ENCODE measurements around the gene ZDHHC18. TPM values are rescaled to one million over a fixed set of nuclear protein-coding genes. Genes with fewer than 3 reads are reported as not detected.

ZDHHC18 gene
- 4.6 and 6.3 TPM in 2 replicates for total RNA-seq
- polyA plus RNA-seq, result 16.9 and 22.3 TPM in 2 replicates
- polyA plus RNA-seq (2012), result 14.3 and 18.7 TPM in 2 replicates
- polyA minus RNA-seq (ENCODE audit: low replicate concordance), result 56.9 and 116 TPM in 2 replicates

- Histone ChIP-seq H2AFZ (ENCODE audit: low read length) (peak within 1 kb of the TSS; percentile 55), H4K20me1 (ENCODE audit: control insufficient read depth, extremely low read depth, insufficient read depth, low read length) (no peaks in the 10 kb centered on the region), H3K27ac (ENCODE audit: insufficient read depth, low read length) (no peak within 1 kb of the TSS), H3K4me1 (ENCODE audit: control insufficient read depth, extremely low read depth, insufficient read depth, low read length) (peaks cover 11% of the 10 kb centered on the region), H3K27me3 (ENCODE audit: control insufficient read depth, insufficient read depth, low read length) (no peaks in the 10 kb centered on the region), H3K36me3 (ENCODE audit: control insufficient read depth, insufficient read depth, low read length) (peaks cover 5% of the 10 kb centered on the region), H3K9me3 (ENCODE audit: control insufficient read depth, insufficient read depth, low read depth, low read length) (no peaks in the 10 kb centered on the region), H3K9ac (ENCODE audit: insufficient read depth, low read length) (peak within 1 kb of the TSS; percentile 39), H3K79me2 (ENCODE audit: control insufficient read depth, insufficient read depth, low read length) (peaks cover 33% of the 10 kb centered on the region), H3K4me2 (ENCODE audit: extremely low read depth, insufficient read depth, low read length) (peak within 1 kb of the TSS; percentile 96), H3K4me3 (replicated peaks in 1 of 4; ENCODE audit: control extremely low read depth in 1 of 4, insufficient read depth in 1 of 4, low read depth in 3 of 4, low read length in 4 of 4) (peak within 1 kb of the TSS; percentile 30 to 69 (median 56))
- TF ChIP-seq EZH2 (IDR thresholded peaks at IDR 0.05; ENCODE audit: low read length, missing control alignments) (no peak), CTCF (conservative IDR thresholded peaks at IDR 0.05 in 1 of 2, IDR thresholded peaks at IDR 0.05 in 1 of 2; ENCODE audit: low read depth in 1 of 2, low read length in 2 of 2) (peak; percentile 26 to 33)
- DNase-seq (ENCODE audit: low read depth in 2 of 2), result peak; percentile 31 to 39
These were observed at the start of gene ZDHHC18 for GRCh38 chr1:26826261-26827105. Gene ZDHHC18, plus strand, starts transcription at chr1:26826688. Its CDS starts 117 bp downstream, at chr1:26826805.

GRCh38 chr1:26779098-26779668 is 47.3 kb upstream of the ZDHHC18 start:
- Histone ChIP-seq H3K27ac (ENCODE audit: insufficient read depth, low read length) (no peak overlapping the region), H2AFZ (ENCODE audit: low read length) (no peak overlapping the region), H3K4me3 (replicated peaks in 1 of 4; ENCODE audit: control extremely low read depth in 1 of 4, insufficient read depth in 1 of 4, low read depth in 3 of 4, low read length in 4 of 4) (no peak overlapping the region), H3K79me2 (ENCODE audit: control insufficient read depth, insufficient read depth, low read length) (peaks cover 14% of the 10 kb centered on the region), H3K4me2 (ENCODE audit: extremely low read depth, insufficient read depth, low read length) (no peak overlapping the region), H3K9ac (ENCODE audit: insufficient read depth, low read length) (no peak overlapping the region), H3K27me3 (ENCODE audit: control insufficient read depth, insufficient read depth, low read length) (no peaks in the 10 kb centered on the region), H3K36me3 (ENCODE audit: control insufficient read depth, insufficient read depth, low read length) (peaks cover 26% of the 10 kb centered on the region), H4K20me1 (ENCODE audit: control insufficient read depth, extremely low read depth, insufficient read depth, low read length) (no peaks in the 10 kb centered on the region), H3K9me3 (ENCODE audit: control insufficient read depth, insufficient read depth, low read depth, low read length) (no peaks in the 10 kb centered on the region), H3K4me1 (ENCODE audit: control insufficient read depth, extremely low read depth, insufficient read depth, low read length) (peaks cover 9% of the 10 kb centered on the region)
- TF ChIP-seq EZH2 (IDR thresholded peaks at IDR 0.05; ENCODE audit: low read length, missing control alignments) (no peak), CTCF (conservative IDR thresholded peaks at IDR 0.05 in 1 of 2, IDR thresholded peaks at IDR 0.05 in 1 of 2; ENCODE audit: low read depth in 1 of 2, low read length in 2 of 2) (no peak)
- DNase-seq (ENCODE audit: low read depth in 2 of 2), result no peak

GRCh38 chr1:26780344-26780957 is 46.0 kb upstream of the ZDHHC18 start:
- H3K27ac ChIP-seq (ENCODE audit: insufficient read depth, low read length), result no peak overlapping the region
- H2AFZ ChIP-seq (ENCODE audit: low read length), result no peak overlapping the region
- no peak overlapping the region for H3K4me2 ChIP-seq (ENCODE audit: extremely low read depth, insufficient read depth, low read length)
- no peak for DNase-seq (ENCODE audit: low read depth in 2 of 2)
- H3K4me3 ChIP-seq (replicated peaks in 1 of 4; ENCODE audit: control extremely low read depth in 1 of 4, insufficient read depth in 1 of 4, low read depth in 3 of 4, low read length in 4 of 4), result no peak overlapping the region
- peaks cover 17% of the 10 kb centered on the region for H3K36me3 ChIP-seq (ENCODE audit: control insufficient read depth, insufficient read depth, low read length)
- peaks cover 15% of the 10 kb centered on the region for H3K4me1 ChIP-seq (ENCODE audit: control insufficient read depth, extremely low read depth, insufficient read depth, low read length)
- no peak for TF ChIP-seq EZH2 (IDR thresholded peaks at IDR 0.05; ENCODE audit: low read length, missing control alignments)
- H3K27me3 ChIP-seq (ENCODE audit: control insufficient read depth, insufficient read depth, low read length), result no peaks in the 10 kb centered on the region
- no peaks in the 10 kb centered on the region for H4K20me1 ChIP-seq (ENCODE audit: control insufficient read depth, extremely low read depth, insufficient read depth, low read length)
- H3K9ac ChIP-seq (ENCODE audit: insufficient read depth, low read length), result no peak overlapping the region
- peaks cover 14% of the 10 kb centered on the region for H3K79me2 ChIP-seq (ENCODE audit: control insufficient read depth, insufficient read depth, low read length)
- H3K9me3 ChIP-seq (ENCODE audit: control insufficient read depth, insufficient read depth, low read depth, low read length), result no peaks in the 10 kb centered on the region
